ENCODE measurements around the gene ESPN. TPM values are rescaled to one million over a fixed set of nuclear protein-coding genes. Genes with fewer than 3 reads are reported as not detected.

Gene ESPN
- total and polyA plus RNA-seq, 2 of the 8 experiments (the other 6 are each of a cell fraction or from before 2014, with no cell fraction given), result 5.2 to 16.3 TPM

GRCh38 chr1:6467224-6467623, 42.6 kb downstream of the ESPN start:
- Histone ChIP-seq H3K56ac (replicated peaks; ENCODE audit: insufficient read length, low read depth, low read length) (no peak overlapping the region), H3K27ac (ENCODE audit: low read depth, low read length) (no peak overlapping the region), H3K79me1 (ENCODE audit: low read depth, low read length) (no peaks in the 10 kb centered on the region), H3K4me3 (ENCODE audit: extremely low read depth in 1 of 4, insufficient read depth in 2 of 4, low read depth in 3 of 4, low read length in 4 of 4) (no peak overlapping the region), H4K5ac (ENCODE audit: insufficient read length, low read depth, low read length) (no peak overlapping the region), H3K4me2 (ENCODE audit: insufficient read depth in 1 of 2, low read depth in 2 of 2, low read length in 2 of 2) (no peak overlapping the region), H4K20me1 (replicated peaks in 1 of 2; ENCODE audit: control insufficient read depth in 1 of 2, insufficient read depth in 2 of 2, low read length in 2 of 2) (peaks cover 5 to 12% of the 10 kb centered on the region in 2 experiments), H4K91ac (replicated peaks; ENCODE audit: insufficient read length, low read length) (no peak overlapping the region), H4K8ac (ENCODE audit: extremely low read depth, insufficient read depth, low read length) (no peak overlapping the region), H3K4ac (replicated peaks; ENCODE audit: insufficient read length, low read depth, low read length) (no peak overlapping the region), H3K23ac (ENCODE audit: insufficient read length) (no peak overlapping the region), H3K36me3 (ENCODE audit: control insufficient read depth in 2 of 4, insufficient read depth in 4 of 4, low read length in 3 of 4) (peaks cover 5 to 24% (median 12%) of the 10 kb centered on the region in 4 experiments; a peak in 5 of 8 replicates), H2BK5ac (ENCODE audit: low read depth, low read length) (no peak overlapping the region), H2BK120ac (replicated peaks; ENCODE audit: low read depth, low read length) (no peak overlapping the region), H2BK12ac (ENCODE audit: low read depth, low read length) (no peak overlapping the region), H3K9me3 (ENCODE audit: insufficient read depth in 2 of 2, low read depth in 1 of 2, low read length in 1 of 2) (no peaks in the 10 kb centered on the region), H2AFZ (ENCODE audit: low read length) (no peak overlapping the region), H3K79me2 (ENCODE audit: control insufficient read depth in 1 of 2, insufficient read depth in 2 of 2, low read length in 2 of 2) (no peaks in the 10 kb centered on the region), H3K4me1 (replicated peaks in 1 of 4; ENCODE audit: control insufficient read depth in 3 of 4, insufficient read depth in 4 of 4, low read length in 3 of 4) (peaks cover 0 to 14% (median 8%) of the 10 kb centered on the region in 4 experiments; a peak in 6 of 7 replicates), H3K27me3 (replicated peaks in 1 of 4; ENCODE audit: control insufficient read depth in 3 of 4, extremely low read depth in 1 of 4, insufficient read depth in 3 of 4, low read length in 3 of 4) (peaks cover 0 to 7% (median 3%) of the 10 kb centered on the region in 4 experiments; a peak in 3 of 7 replicates), H2BK15ac (ENCODE audit: low read length) (no peak overlapping the region), H3K14ac (ENCODE audit: insufficient read length) (no peak overlapping the region), H3K9ac (replicated peaks in 1 of 4; ENCODE audit: extremely low read depth in 1 of 4, low read depth in 3 of 4, low read length in 3 of 4) (no peak overlapping the region), H3K18ac (ENCODE audit: extremely low read depth, low read length) (no peak overlapping the region), H2AK5ac (ENCODE audit: low read depth, low read length) (no peak overlapping the region), H3K23me2 (ENCODE audit: low read depth, low read length) (no peaks in the 10 kb centered on the region; the same call in 1 of the 2 replicates), H2BK20ac (ENCODE audit: low read length) (no peak overlapping the region)
- POLR2A ChIA-PET (ENCODE audit: partially characterized antibody), result interaction anchor here (0.6 to 13.7 kb wide), 7 partner anchors 16 to 321 kb away, joined by 3 to 123 read pairs (median 3); partner anchors contain the start of gene PLEKHG5
- FAIRE-seq (no peak), DNase-seq (ENCODE audit: low read depth in 1 of 2, low spot score in 2 of 2) (peak in 1 of 2 experiments; percentile 46)
- CTCF ChIA-PET (ENCODE audit: partially characterized antibody), result interaction anchor here (0.6 to 4.2 kb wide), 11 partner anchors 8 to 262 kb away, joined by 3 to 31 read pairs (median 7); no protein-coding TSS in a partner anchor
- WGBS, 2 experiments (ENCODE audit: extremely low coverage in 1 of 2, insufficient coverage in 1 of 2, insufficient read length in 1 of 2, insufficient replicate concordance in 2 of 2, low coverage in 1 of 2, low lambda C conversion rate in 2 of 2, missing lambda C conversion rate in 1 of 2), result 96% methylated on average over 12 of the region's 12 CpGs; no CpG with 5 or more reads in 1 of the 2 experiments
- TF ChIP-seq CBX5 (IDR thresholded peaks at IDR 0.05; ENCODE audit: low read depth, low read length) (no peak), CEBPB (IDR thresholded peaks at IDR 0.05; ENCODE audit: low read depth, low read length) (no peak), ZNF274 (IDR thresholded peaks at IDR 0.05; ENCODE audit: borderline replicate concordance, extremely low read depth, low read length) (no peak), SIX5 (IDR thresholded peaks at IDR 0.05; ENCODE audit: low read depth, low read length) (no peak), NANOG (IDR thresholded peaks at IDR 0.05; ENCODE audit: insufficient read depth, low read depth, low read length, poor library complexity, severe bottlenecking) (no peak), ASH2L (IDR thresholded peaks at IDR 0.05; ENCODE audit: low read length) (no peak), TBP (IDR thresholded peaks at IDR 0.05; ENCODE audit: low read depth, low read length) (no peak), TEAD4 (IDR thresholded peaks at IDR 0.05; ENCODE audit: low read depth, low read length) (no peak), YY1 (IDR thresholded peaks at IDR 0.05; ENCODE audit: low read depth, low read length) (no peak)

All from H1 (cell line).